A673 (cell line): ENCODE results near the gene PLSCR5. TPM values are rescaled to one million over a fixed set of nuclear protein-coding genes. Genes with fewer than 3 reads are reported as not detected.
A peak's percentile ranks its signal among the peaks of the same experiment; 100 is the strongest.

Experiments used
- BruUV-seq: library from RNA; stranded (reverse); fragments of 400-500 nt; replicated peaks from 2 replicates; lab custom pipeline; 2021; lab: Mats Ljungman, UMichigan
- CTCF ChIA-PET: fragments of 300-600 bp; sonication (Branson Sonifier 250); formaldehyde crosslinking; loops from one replicate; lab custom pipeline; 2022; ENCODE audit warnings: antibody characterized with exemption; lab: Charles Lee
- POLR2A ChIA-PET: fragments of 300-600 bp; sonication (Branson Sonifier 250); formaldehyde crosslinking; loops from one replicate; lab custom pipeline; 2022; ENCODE audit warnings: antibody characterized with exemption; ENCODE audit not compliant: low non-redundant PET; lab: Charles Lee
- DNase-seq: peaks from one replicate; pipeline ENCODE4 v3.0.0-alpha.2; 2015; ENCODE audit warnings: low spot score
- H3K27ac ChIP-seq: fragments of 200-600 bp; sonication (generic); 2 replicates; pipeline ENCODE4 v1.5.1; 2016; ENCODE audit warnings: mixed run types, low read depth, mild to moderate bottlenecking, mixed read lengths, antibody characterized with exemption, low read length; ENCODE audit not compliant: poor library complexity, severe bottlenecking
- H3K27me3 ChIP-seq: fragments of 200-600 bp; sonication (generic); replicated peaks from 2 replicates; pipeline ENCODE4 v1.6.1; 2017; ENCODE audit warnings: mixed run types, low read depth, mild to moderate bottlenecking, mixed read lengths, antibody characterized with exemption, low read length; ENCODE audit not compliant: insufficient read depth, poor library complexity
- H3K36me3 ChIP-seq: fragments of 200-600 bp; sonication (generic); 2 replicates; pipeline ENCODE4 v1.6.1; 2016; ENCODE audit warnings: mixed run types, mild to moderate bottlenecking, mixed read lengths, antibody characterized with exemption, low read length; ENCODE audit not compliant: insufficient read depth, poor library complexity, severe bottlenecking
- H3K4me1 ChIP-seq: fragments of 200-600 bp; sonication (generic); 2 replicates; pipeline ENCODE4 v1.6.1; 2017; ENCODE audit warnings: mixed run types, mild to moderate bottlenecking, mixed read lengths, antibody characterized with exemption, low read length; ENCODE audit not compliant: insufficient read depth, poor library complexity, severe bottlenecking
- H3K4me3 ChIP-seq: fragments of 200-600 bp; sonication (generic); 2 replicates; pipeline ENCODE4 v1.5.1; 2016; ENCODE audit warnings: low read depth, mixed run types, mild to moderate bottlenecking, mixed read lengths, low read length; ENCODE audit not compliant: poor library complexity, severe bottlenecking
- H3K9me3 ChIP-seq: fragments of 200-600 bp; sonication (generic); 2 replicates; pipeline ENCODE4 v1.6.1; 2016; ENCODE audit warnings: mixed run types, low read depth, mild to moderate bottlenecking, mixed read lengths, antibody characterized with exemption, low read length; ENCODE audit not compliant: poor library complexity, severe bottlenecking
- EZH2 ChIP-seq: fragments of 200-600 bp; sonication (generic); IDR thresholded peaks from 2 replicates; pipeline ENCODE4 v1.6.1; 2017; ENCODE audit warnings: borderline replicate concordance, low read depth, mild to moderate bottlenecking, mixed read lengths, antibody characterized with exemption, low read length; ENCODE audit not compliant: poor library complexity, severe bottlenecking
- intact Hi-C: fragments of 100-400 bp; cut with micrococcal nuclease; formaldehyde crosslinking; loops from one replicate; pipeline ENCODE4 v1.10.0; 2022; ENCODE audit not compliant: unreplicated experiment
- total RNA-seq: library from RNA; stranded (reverse); gene quantifications from 2 replicates; pipeline ENCODE4 v1.2.3, GENCODE V29; 2021
- TF ChIP-seq, protein P1 (sequence below): fragments of 300-800, 200-600 bp; sonication (generic); conservative IDR thresholded peaks from 2 replicates; pipeline ENCODE4 v1.5.1; 2017; ENCODE audit warnings: low read depth, mild to moderate bottlenecking, antibody characterized with exemption, low read length, moderate library complexity, mixed read lengths

Gene PLSCR5
- total RNA-seq, 1 experiment from 2014 or later = not detected

DNA sequence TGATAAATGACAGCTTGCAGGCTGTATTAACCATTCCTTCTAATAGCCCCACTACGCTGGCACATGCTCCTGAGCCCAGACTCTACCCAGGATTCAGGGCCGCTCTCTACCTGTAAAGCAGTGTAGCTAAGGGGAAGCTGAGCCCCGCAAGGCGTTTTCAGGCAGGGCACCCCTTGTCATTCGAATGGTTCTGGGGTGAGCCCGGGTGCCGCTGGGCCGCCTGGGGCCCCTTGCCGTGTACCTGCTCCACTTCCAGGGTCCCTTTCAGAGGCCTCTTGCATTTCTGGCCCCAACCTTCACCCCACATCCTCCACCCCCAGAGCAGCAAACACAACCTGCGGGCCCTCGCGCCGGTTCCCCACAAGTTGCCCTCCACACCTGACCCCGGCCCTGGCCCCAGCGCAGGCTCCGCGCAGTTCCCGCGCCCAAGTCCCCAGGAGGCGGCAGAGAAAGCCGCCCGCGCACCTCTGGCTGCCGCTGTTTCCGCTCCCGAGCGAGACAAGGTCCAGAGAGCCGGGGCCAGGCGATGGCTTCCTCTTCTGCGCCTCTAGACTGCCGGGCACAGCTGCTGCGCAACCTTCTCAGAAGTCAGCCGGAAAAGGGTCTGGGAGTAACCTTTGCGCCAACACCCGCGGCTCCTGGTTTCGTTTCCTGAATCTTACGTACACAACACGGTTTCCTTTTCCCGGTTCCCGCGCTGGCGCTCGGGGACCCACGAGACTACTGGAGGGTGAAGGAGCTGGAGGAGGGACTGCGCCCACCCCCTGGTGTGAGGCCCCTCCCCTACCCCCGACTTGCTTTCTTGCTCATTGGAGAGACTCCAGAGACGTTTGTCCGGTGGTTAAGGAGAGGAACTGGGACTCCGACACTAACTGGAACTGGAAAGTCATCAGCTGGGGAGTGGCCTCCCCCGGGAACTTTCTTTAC lies 60.9 kb downstream of the PLSCR5 start, which contains the start of gene PLSCR1:
TSS of gene PLSCR1 (minus strand) at position 606 of the 927 bp plus-strand sequence. CDS start 8,055 bp downstream, outside the sequence.
- no TSS peak for BruUV-seq
- H3K36me3 ChIP-seq = no peaks in the 10 kb centered on the region
- peaks cover 22% of the 10 kb centered on the region for H3K4me1 ChIP-seq
- no peak for TF ChIP-seq EZH2
- TF ChIP-seq, protein P1, sequence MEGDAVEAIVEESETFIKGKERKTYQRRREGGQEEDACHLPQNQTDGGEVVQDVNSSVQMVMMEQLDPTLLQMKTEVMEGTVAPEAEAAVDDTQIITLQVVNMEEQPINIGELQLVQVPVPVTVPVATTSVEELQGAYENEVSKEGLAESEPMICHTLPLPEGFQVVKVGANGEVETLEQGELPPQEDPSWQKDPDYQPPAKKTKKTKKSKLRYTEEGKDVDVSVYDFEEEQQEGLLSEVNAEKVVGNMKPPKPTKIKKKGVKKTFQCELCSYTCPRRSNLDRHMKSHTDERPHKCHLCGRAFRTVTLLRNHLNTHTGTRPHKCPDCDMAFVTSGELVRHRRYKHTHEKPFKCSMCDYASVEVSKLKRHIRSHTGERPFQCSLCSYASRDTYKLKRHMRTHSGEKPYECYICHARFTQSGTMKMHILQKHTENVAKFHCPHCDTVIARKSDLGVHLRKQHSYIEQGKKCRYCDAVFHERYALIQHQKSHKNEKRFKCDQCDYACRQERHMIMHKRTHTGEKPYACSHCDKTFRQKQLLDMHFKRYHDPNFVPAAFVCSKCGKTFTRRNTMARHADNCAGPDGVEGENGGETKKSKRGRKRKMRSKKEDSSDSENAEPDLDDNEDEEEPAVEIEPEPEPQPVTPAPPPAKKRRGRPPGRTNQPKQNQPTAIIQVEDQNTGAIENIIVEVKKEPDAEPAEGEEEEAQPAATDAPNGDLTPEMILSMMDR = no peak
- intact Hi-C loops = no loop called here
- H3K27me3 ChIP-seq = no peaks in the 10 kb centered on the region
- DNase-seq = peak; percentile 96
- H3K4me3 ChIP-seq = peak within 1 kb of the TSS; percentile 75
- ChIA-PET POLR2A (no interaction called here), CTCF (no interaction called here)
- H3K27ac ChIP-seq = peak within 1 kb of the TSS; percentile 88
- H3K9me3 ChIP-seq = no peaks in the 10 kb centered on the region

GRCh38 chr3:146543461-146544001 lies 61.6 kb downstream of the PLSCR5 start:
- Histone ChIP-seq H3K4me3 (peak overlapping the region; percentile 75), H3K9me3 (no peaks in the 10 kb centered on the region), H3K4me1 (peaks cover 22% of the 10 kb centered on the region), H3K27me3 (no peaks in the 10 kb centered on the region), H3K36me3 (no peaks in the 10 kb centered on the region), H3K27ac (peak overlapping the region; percentile 88)
- POLR2A ChIA-PET = no interaction called here
- no TSS peak for BruUV-seq
- intact Hi-C loops = no loop called here
- no peak for TF ChIP-seq EZH2
- TF ChIP-seq, protein P1 = no peak
- no peak for DNase-seq
- CTCF ChIA-PET = no interaction called here

GRCh38 chr3:146542978-146543377 lies 62.2 kb downstream of the PLSCR5 start:
- no peaks in the 10 kb centered on the region for H3K27me3 ChIP-seq
- TSS peak; percentile 28 for BruUV-seq
- intact Hi-C loops = no loop called here
- H3K4me1 ChIP-seq = peaks cover 22% of the 10 kb centered on the region
- no peaks in the 10 kb centered on the region for H3K36me3 ChIP-seq
- H3K27ac ChIP-seq = peak overlapping the region; percentile 22
- ChIA-PET CTCF (no interaction called here), POLR2A (interaction anchor here (0.6 kb wide), 1 partner anchor 13 kb away, joined by 3 read pairs; no protein-coding TSS in a partner anchor)
- no peak for DNase-seq
- no peaks in the 10 kb centered on the region for H3K9me3 ChIP-seq
- no peak for TF ChIP-seq EZH2
- TF ChIP-seq, protein P1 = no peak
- peak overlapping the region; percentile 75 for H3K4me3 ChIP-seq
